DOHH2 (cell line): ENCODE measurements around the gene TRIM62.

Source experiments
- H3F3A ChIP-seq: fragments of 200-600 bp; sonication (generic), shearing (Covaris generic); 2 replicates; pipeline ENCODE4 v1.6.0; 2016; ENCODE audit warnings: antibody characterized with exemption, mild to moderate bottlenecking; ENCODE audit not compliant: control insufficient read depth, insufficient read depth
- H3K27ac ChIP-seq: fragments of 200-600 bp; sonication (generic); 2 replicates; pipeline ENCODE4 v1.5.1; 2014; ENCODE audit warnings: low read depth, mild to moderate bottlenecking, low read length, moderate library complexity
- H3K27me3 ChIP-seq: fragments of 200-600 bp; sonication (generic); 2 replicates; pipeline ENCODE4 v1.6.1; 2014; ENCODE audit warnings: mild to moderate bottlenecking, low read length, mixed read lengths; ENCODE audit not compliant: control insufficient read depth
- H3K36me3 ChIP-seq: fragments of 200-600 bp; sonication (generic); 2 replicates; pipeline ENCODE4 v1.6.1; 2014; ENCODE audit warnings: mild to moderate bottlenecking, low read length, moderate library complexity, mixed read lengths; ENCODE audit not compliant: control insufficient read depth
- H3K4me1 ChIP-seq: fragments of 200-600 bp; sonication (generic); 2 replicates; pipeline ENCODE4 v1.6.1; 2014; ENCODE audit warnings: mild to moderate bottlenecking, low read length, mixed read lengths; ENCODE audit not compliant: control insufficient read depth
- H3K4me2 ChIP-seq: fragments of 200-600 bp; sonication (generic); 2 replicates; pipeline ENCODE4 v1.6.0; 2014; ENCODE audit warnings: mild to moderate bottlenecking, low read length, moderate library complexity
- H3K4me3 ChIP-seq: fragments of 200-600 bp; sonication (generic); 2 replicates; pipeline ENCODE4 v1.5.1; 2014; ENCODE audit warnings: mild to moderate bottlenecking, low read length, mixed read lengths
- H3K79me2 ChIP-seq: fragments of 200-600 bp; sonication (generic); 2 replicates; pipeline ENCODE4 v1.6.1; 2014; ENCODE audit warnings: mild to moderate bottlenecking, low read length, mixed read lengths; ENCODE audit not compliant: control insufficient read depth
- H3K9me2 ChIP-seq: fragments of 200-600 bp; sonication (generic); replicated peaks from 2 replicates; pipeline ENCODE4 v1.6.1; 2014; ENCODE audit warnings: mild to moderate bottlenecking, low read length, mixed read lengths; ENCODE audit not compliant: control insufficient read depth
- H3K9me3 ChIP-seq: fragments of 200-600 bp; sonication (generic); 2 replicates; pipeline ENCODE4 v1.6.1; 2014; ENCODE audit warnings: antibody characterized with exemption, low read length, mixed read lengths; ENCODE audit not compliant: control insufficient read depth, insufficient read depth
- H4K20me1 ChIP-seq: fragments of 200-600 bp; sonication (generic); 2 replicates; pipeline ENCODE4 v1.6.0; 2014; ENCODE audit warnings: low read depth, mild to moderate bottlenecking, antibody characterized with exemption, low read length, moderate library complexity; ENCODE audit not compliant: control insufficient read depth, insufficient read depth
- CTCF ChIP-seq: fragments of 200-600 bp; sonication (generic); IDR thresholded peaks from one replicate; pipeline ENCODE4 v1.5.1; 2014; ENCODE audit warnings: antibody characterized with exemption, mild to moderate bottlenecking, low read depth, low read length; ENCODE audit not compliant: poor library complexity, severe bottlenecking
- EZH2phosphoT487 ChIP-seq: fragments of 200-600 bp; sonication (generic); IDR thresholded peaks from 2 replicates; pipeline ENCODE4 v1.6.1; 2017; ENCODE audit warnings: borderline replicate concordance, mild to moderate bottlenecking, antibody characterized with exemption, low read length, moderate library complexity, mixed read lengths

TRIM62 gene

GRCh38 chr1:33180911-33181890 is 642 bp downstream of the TRIM62 start:
- H3K4me3 ChIP-seq = peak overlapping the region; percentile 79
- no peak for TF ChIP-seq EZH2phosphoT487
- TF ChIP-seq CTCF = no peak
- H3K27ac ChIP-seq = no peak overlapping the region
- H3K27me3 ChIP-seq = peaks cover 20% of the 10 kb centered on the region
- H3K4me1 ChIP-seq = peaks cover 23% of the 10 kb centered on the region
- H3K36me3 ChIP-seq = no peaks in the 10 kb centered on the region
- peak overlapping the region; percentile 92 for H3K4me2 ChIP-seq
- no peaks in the 10 kb centered on the region for H4K20me1 ChIP-seq
- 0 out of 2 replicates have a peak, but pooled peaks cover 2% of the 10 kb centered on the region for H3F3A ChIP-seq
- H3K9me2 ChIP-seq = no peaks in the 10 kb centered on the region
- no peaks in the 10 kb centered on the region for H3K9me3 ChIP-seq
- H3K79me2 ChIP-seq = no peaks in the 10 kb centered on the region

- peak overlapping the region; percentile 57 for H3K4me3 ChIP-seq
- peak overlapping the region; percentile 92 for H3K4me2 ChIP-seq
- no peaks in the 10 kb centered on the region for H3K79me2 ChIP-seq
Measured at GRCh38 chr1:33180226-33180910, 1.5 kb downstream of the TRIM62 start.

GRCh38 chr1:33178836-33179439 is 2.9 kb downstream of the TRIM62 start:
- Histone ChIP-seq H3F3A (0 out of 2 replicates have a peak, but pooled peaks cover 2% of the 10 kb centered on the region), H3K4me3 (no peak overlapping the region), H4K20me1 (no peaks in the 10 kb centered on the region), H3K27me3 (peaks cover 16% of the 10 kb centered on the region), H3K4me2 (no peak overlapping the region), H3K79me2 (no peaks in the 10 kb centered on the region), H3K4me1 (peaks cover 23% of the 10 kb centered on the region), H3K9me2 (no peaks in the 10 kb centered on the region), H3K27ac (no peak overlapping the region), H3K36me3 (no peaks in the 10 kb centered on the region), H3K9me3 (no peaks in the 10 kb centered on the region)
- TF ChIP-seq EZH2phosphoT487 = no peak
- no peak for TF ChIP-seq CTCF

More at GRCh38 chr1:33180226-33180910, 1.5 kb downstream of the TRIM62 start:
- no peak for TF ChIP-seq EZH2phosphoT487
- no peak for TF ChIP-seq CTCF
- Histone ChIP-seq H3K27ac (no peak overlapping the region), H3F3A (0 out of 2 replicates have a peak, but pooled peaks cover 2% of the 10 kb centered on the region), H3K9me3 (no peaks in the 10 kb centered on the region), H3K9me2 (no peaks in the 10 kb centered on the region), H3K27me3 (peaks cover 20% of the 10 kb centered on the region), H3K4me1 (peaks cover 23% of the 10 kb centered on the region), H3K36me3 (no peaks in the 10 kb centered on the region), H4K20me1 (no peaks in the 10 kb centered on the region)
